Stimulated activated CD8-positive, alpha-beta memory T cell treated with anti-CD3 and anti-CD28 coated beads, Interleukin-12 subunit alpha, Interleukin-12 subunit beta, amount 100 ng/mL, for 24 hours (primary cell): ENCODE data around the gene TYSND1.
"Not testable (repeated sequence)": the region's sequence is repeated elsewhere in the genome, so short reads cannot be mapped to it uniquely, and the experiment has no call there.

Experiments used
- DNase-seq: peaks from one replicate; pipeline ENCODE4 v3.0.0-alpha.2; 2020; ENCODE audit errors: extremely low read depth

The TYSND1 gene

DNA sequence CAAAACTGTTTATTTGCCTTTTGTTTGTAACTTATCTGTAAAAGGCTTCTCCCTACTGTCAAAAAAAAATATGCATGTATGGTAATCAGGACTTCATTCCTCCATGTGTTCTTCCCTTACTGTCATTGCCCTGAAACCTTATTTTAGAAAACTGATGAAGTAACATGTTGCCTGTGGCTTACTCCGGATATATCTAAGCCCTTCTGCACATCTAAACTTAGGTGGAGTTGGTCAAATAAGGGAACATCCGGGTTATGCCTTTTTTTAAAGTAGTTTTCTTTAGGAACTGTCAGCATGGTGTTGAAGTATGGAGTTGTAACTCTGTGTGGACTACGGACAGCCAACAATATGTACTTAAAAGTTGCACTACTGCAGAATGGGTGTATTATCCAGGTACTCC, 17.7 kb upstream of the TYSND1 start:
- DNase-seq, result no peak

DNA sequence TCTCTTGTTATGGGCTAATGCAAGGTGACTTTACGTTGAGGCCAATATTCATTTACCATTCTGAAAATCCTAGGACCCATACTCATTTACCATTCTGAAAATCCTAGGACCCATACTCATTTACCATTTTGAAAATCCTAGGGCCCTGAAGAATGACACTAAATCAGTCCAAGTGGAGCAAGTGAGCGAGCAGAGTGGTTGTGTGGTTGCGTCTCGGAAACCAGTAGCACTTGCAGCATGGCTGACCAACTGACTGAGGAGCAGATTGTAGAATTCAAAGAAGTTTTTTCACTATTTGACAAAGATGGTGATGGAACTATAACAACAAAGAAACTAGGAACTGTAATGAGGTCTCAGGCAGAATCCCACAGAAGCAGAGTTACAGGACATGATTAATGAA, 16.9 kb upstream of the TYSND1 start:
- DNase-seq, result no peak

DNA sequence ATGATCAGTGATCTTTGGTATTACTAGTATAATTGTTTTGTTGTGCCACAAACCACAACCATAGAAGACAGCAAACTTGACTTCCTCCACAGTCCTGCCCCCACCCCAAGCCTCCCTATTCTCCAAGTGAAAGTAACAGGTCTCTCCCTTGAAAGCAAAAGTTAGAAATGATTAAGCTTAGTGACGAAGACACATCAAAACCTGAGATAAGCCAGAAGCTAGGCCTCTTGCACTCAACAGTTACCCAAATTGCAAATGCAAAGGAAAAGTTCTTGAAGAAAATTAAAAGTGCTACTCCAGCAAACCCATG, 16.3 kb upstream of the TYSND1 start:
- DNase-seq, result no peak

DNA sequence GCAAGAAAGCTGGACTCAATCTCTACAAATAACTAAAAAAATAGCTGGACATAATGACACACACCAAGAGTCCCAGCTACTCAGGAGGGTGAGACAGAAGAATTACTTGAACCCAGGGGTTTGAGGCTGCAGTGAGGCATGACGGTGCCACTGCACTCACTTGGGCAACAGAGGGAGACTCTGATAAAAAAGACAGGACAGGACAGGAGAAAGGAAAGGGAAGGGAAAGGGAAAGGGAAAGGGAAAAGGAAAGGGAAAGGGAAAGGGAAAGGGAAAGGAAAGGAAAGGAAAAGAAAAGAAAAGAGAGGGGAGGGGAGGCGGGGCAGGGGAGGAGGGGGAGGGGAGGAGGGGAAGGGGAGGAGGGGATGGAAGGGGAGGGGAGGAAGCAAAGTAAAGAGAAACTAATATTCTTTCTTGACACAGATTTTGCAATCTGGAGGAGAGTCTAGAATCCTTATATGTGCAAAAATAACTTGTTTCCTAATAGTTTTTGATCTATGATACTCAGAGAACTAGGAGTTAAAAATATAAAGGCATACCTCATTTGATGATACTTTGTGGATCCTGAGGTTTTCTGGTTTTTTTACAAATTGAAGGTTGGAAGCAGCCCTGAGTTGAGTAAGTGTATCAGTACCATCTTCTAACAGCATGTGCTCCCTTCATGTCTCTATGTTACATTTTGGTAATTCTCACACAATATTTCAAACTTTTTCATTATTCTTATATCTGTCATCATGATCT, 15.8 kb upstream of the TYSND1 start:
- no peak for DNase-seq

DNA sequence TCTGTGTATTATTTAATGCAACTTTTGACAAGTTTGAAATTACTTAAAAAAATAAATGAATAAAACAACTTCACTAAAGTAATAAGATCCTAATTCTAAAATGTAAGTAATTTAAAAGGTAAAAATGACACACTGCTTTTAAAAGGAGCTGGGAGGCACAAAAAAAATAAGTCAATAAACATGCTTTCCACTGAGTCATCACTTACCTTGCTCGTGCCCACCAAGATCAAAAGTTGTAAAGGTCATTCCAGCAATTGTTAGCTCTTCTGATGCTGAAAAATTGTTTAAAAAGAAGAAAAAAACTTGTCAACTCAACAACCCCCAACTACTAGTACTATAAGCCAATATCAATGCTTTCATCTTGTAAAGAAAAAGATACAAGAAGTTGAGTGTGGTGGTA, 14.3 kb upstream of the TYSND1 start:
- no peak for DNase-seq

DNA sequence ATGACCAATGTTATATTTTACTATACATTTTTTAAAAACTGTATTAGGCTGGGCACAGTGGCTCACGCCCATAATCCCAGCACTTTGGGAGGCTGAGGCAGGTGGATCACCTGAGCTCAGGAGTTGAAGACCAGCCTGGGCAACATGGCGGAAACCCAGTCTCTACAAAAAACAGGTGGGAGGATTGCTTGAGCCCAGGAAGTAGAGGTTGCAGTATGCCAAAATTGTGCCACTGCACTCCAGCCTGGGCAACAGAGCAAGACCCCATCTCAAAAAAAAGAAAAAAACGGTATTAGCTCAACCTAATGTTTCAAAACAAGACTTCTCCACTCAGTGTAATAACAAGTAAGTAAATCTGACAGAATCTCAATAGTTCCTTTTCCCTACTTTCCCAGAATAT, 12.9 kb upstream of the TYSND1 start:
- DNase-seq, result not testable (repeated sequence)

DNA sequence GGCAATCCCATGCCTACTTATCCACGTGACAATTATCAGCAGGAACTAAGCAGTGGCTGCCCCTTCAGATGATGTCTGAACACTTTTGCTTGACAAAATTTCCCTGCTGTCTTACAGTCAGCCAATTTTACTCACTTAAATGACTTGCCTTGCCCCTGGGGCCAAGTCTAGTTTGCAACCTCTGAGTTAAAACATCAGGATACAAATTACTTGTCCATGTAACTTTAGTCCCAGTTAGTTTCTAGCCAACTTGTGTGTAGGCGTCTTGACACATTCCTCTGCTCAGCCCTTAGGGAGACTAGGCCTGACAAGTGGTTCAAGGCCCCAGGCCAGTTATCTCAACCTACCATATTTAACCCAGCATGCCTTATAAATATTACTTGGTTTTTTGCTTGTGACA, 11.6 kb upstream of the TYSND1 start:
- no peak for DNase-seq

DNA sequence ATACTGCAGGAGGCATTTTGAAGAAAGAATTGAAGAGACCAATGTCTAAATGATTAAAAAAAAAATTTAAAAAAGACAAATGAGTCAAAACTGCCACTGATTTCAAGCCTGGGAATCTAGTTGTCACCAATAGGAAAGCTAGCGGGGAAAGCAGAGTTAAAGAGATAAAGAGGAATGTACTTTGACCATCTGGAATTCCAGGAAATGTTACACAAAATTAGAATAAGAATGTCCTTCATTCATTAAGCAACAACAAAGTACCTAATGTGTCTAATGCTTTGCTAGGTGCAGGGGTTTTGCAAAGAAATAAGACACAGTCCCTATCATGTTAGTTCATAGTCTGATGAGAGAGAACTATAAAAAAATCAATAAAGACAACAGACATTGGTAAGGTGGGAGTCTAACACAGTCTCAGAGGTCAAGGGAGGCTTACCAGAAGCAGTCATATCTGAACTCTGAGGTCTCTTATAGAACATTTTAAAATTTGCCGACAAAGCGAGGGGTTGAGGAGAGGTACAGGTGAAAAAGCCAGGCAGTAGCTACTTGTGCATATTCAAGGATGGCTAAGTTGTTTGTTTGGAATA, 8.8 kb upstream of the TYSND1 start:
- no peak for DNase-seq

DNA sequence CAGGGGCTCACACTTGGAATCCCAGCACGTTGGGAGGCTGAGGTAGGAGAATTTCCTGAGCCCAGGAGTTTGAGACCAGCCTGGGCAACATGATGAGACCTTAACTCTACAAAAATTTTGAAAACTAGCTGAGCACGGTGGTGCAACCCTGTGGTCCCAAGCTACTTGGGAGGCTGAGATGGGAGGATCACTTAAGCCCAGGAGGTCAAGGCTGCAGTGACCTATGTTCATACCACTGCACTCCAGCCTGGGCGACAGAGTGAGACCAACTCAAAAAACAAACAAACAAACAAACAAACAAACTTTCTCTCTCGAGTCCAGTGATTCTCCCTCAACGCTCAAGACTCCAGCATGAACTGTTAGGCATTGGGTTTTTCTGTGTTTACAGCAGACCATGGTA, 2.0 kb upstream of the TYSND1 start:
- DNase-seq, result no peak

DNA sequence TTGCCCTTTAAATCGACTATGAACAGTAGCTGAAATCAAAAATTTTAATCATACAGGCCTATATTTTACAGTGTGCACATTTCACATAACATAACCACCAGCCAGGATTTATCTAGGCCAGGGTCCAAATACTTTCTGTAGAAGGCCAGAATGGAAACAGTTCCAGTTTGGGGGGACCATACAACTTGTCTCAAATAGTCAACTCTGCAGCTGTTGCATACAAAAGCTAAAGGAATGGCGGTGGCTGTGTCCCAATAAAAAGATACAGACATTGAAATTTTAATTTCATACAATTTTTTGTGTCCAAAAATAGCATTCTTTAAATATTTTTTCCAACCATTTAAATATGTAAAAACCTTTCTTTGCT, 742 bp upstream of the TYSND1 start:
- DNase-seq, result no peak

GRCh38 chr10:70145666-70146488, 623 bp downstream of the TYSND1 start:
- peak; percentile 36 for DNase-seq

DNA sequence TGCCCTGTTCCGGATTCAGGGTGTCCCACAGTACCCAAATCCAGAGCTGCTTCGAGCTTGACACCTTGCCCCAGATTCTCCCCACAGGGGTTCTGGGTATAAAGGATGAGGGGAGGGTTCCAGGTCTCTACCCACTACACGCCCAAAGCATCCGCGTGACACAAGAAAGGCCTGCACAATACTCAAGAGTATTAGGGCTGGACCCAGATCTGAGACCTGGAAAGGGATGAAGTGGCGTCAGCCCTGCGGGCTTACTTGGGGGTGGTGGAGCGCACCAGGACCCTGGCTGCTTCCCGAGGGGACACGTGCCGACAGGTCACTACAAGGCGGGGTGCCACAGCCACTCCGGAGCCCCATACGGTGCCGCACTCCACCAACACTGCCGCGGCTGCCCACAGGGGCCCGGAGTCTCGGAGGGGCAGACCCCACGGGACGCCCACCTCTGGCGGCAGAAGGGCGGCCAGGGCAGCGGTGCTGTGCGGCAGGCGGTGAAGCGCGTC, 1.3 kb downstream of the TYSND1 start:
- no peak for DNase-seq

DNA sequence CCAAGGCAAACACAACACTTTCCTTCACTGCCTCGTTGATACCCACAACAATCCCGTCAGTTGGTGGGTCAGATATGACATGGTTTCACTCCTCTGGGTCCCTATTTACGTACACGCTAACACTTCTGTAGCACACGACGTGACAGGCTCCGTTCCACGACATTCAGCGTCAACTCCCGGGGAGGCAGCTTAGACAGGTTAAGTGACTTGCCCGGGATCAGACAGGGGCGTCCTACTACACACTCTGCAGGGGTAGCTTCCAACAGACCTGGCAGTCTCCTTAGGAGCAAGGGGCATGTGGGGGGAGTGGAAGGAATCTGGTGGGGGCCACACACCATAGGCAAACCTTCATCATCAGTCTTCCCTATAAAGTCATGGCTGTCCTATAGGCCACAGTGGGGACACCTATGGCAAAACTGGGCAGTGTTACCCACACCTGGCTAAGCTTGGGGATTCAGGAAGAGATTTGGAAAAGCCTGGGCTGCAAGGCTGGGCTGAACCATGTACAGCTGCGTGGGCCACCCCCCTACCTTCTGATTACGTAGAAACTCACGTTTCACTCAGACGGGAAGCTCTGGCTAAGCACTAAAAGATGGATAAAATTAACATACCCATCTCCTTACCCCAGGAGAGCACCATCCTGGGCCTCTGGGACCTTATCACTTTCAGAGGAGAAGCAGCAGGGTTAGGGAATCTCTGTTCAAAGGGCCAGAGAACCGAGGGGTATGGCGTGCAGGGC, 2.0 kb downstream of the TYSND1 start:
- no peak for DNase-seq

DNA sequence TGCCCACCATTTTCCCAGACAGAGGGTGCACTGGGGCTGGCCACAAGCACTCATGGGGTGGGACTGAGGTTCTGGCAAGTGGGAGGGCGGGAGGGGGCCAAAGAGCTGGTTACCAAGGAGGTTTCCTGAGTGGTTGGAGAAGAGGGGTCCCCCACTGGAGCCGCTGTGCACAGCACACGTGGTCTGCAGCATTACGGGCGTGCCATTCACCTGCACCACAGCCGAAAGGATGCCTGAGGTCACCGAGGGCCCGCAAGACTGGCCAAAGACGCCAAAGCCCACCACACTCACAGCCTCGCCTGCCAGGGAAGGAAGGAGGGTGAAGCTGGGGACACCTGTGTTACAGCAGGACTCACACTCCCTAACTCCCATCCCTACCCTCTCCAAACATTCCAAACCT, 3.9 kb downstream of the TYSND1 start:
- DNase-seq, result no peak

- no peak for DNase-seq
Observed at GRCh38 chr10:70140297-70140696, 6.2 kb downstream of the TYSND1 start.

GRCh38 chr10:70139997-70140250, 6.6 kb downstream of the TYSND1 start:
- no peak for DNase-seq

DNA sequence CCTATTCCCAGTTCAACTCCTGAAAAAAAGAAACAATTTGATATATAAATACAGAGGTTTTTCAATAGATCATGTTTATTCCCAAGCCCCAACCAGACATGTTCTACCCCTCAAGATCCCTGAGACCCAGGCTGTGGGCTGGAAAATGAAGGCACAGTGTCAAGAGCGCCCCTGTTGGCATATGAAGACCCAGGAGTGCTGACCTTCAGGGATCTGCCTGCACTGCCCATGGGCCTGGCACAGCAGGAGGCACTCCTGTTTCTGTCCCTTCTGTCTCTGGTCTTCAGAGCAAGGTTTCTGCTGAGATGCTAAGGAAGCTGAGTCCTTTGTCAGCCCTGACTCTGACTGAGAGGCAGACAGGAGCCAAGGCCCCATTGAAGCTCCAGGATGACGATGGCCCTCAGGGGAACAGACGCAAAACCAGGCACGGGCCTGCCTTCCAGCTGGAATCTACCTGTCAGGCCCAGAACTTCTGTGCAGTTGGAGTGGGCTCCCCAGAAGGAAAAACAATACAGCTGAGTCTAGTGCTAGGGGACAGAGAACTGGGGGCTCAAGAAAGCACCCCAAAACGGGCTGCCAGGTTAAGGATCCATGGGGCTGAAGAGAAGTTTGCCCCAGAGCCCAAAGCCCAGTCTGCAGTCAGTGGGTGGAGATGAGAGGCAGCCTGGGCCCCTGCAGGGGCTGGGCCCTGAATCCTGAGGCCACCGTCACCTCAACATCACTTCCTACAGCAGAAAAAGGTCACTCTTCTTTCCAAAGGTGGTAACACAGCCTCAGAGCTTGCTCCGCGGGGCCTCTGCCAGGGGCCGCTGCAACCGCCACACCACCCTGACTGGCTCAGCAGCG, 7.1 kb downstream of the TYSND1 start:
- DNase-seq, result no peak

DNA sequence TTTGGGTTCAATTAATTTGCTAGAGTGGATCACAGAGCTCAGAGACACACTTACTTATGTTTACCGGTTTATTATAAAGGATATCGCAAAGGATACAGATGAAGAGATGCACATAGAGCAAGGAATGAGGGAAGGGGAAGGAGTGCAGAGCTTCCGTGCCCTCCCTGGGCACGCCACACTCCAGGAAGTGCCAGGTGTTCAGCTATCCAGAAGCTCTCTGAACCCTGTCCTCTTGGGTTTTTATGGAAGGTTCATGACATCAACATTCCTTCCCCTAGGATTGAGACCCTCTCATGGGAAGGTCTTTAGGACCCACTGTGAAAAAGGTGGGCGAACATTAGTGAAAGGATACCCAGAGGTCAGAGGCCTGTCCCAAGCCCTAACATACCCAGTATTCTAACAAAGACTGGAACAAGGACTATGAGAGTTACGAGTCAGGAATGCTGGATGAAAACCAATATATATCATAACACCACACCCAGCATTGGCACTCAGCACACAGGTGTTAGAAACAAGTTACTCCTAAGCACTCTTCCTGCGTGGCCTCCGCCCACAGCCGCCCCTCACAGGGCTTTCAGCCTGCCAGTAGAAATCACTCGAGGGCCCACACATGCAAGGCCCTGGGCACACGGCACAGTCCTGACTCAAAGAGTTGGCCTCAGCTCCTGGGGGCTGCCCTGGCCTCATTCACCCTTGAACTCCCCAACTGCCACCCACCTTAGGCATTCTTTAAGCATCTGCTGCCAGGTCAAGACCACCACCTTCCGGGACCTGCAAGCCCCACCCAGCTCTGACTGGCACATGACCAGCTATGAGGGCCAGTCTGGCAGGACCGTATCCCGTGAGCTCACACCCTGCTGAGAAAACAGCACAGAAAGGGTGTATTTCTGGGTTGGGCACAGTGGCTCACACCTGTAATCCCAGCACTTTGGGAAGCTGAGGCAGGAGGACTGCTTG, 8.3 kb downstream of the TYSND1 start:
- no peak for DNase-seq

- DNase-seq, result no peak
Observed at GRCh38 chr10:70137135-70137534, 9.4 kb downstream of the TYSND1 start.

DNA sequence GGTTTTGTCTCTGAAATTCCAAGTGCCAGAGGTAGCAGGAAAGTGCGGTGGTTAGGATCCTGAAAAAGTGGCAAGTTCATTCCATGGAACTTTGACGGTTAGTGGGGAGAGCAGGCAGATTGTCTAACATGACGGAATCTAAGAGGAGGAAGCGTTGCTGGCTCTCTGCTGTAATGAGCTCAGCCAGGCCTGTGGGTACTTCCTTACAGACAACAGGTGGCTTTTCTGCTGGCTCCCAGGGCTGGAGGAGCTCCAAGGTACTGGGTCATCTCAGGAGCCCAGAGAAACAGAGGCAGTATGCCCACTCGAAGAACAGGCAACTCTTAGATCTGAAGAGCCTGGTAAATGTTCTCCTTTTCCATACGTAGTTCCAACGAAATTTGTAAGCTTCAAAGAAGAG, 10.8 kb downstream of the TYSND1 start:
- DNase-seq, result no peak

DNA sequence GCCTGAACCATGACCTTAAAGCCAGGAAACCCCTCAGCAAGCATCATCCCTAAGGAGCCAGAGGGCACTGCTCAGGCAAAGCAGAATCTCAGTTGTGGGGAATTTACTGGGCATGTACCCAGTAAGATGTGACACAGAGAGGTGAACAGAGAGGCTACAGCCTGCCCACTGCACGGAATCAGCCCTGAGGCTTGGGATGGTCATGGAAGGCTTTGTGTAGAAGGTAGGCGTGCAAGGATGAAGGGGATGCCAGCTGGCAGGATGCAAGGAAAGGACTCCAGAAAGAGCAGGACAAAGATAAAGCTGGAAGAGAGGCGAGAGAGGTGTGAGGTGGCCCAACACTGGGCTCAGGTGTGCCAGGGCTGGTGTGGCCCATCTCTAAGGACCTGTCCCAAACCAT, 11.5 kb downstream of the TYSND1 start:
- DNase-seq, result no peak
